ENCODE measurements around the gene SLC43A3. TPM values are rescaled to one million over a fixed set of nuclear protein-coding genes. Genes with fewer than 3 reads are reported as not detected.
A peak's percentile ranks its signal among the peaks of the same experiment; 100 is the strongest.

Gene SLC43A3
- total and polyA plus RNA-seq, 9 of the 15 experiments (the other 6 are each of a cell fraction or from before 2014, with no cell fraction given) = 63.7 to 281 (median 139) TPM

- TF ChIP-seq NKRF (IDR thresholded peaks at IDR 0.05; ENCODE audit: borderline replicate concordance) = peak; percentile 14; the same call in 1 of the 2 replicates
- TF ChIP-seq RNF219 (CRISPR knock-in tag; IDR thresholded peaks at IDR 0.05) = no peak
- TF ChIP-seq UBTF (IDR thresholded peaks at IDR 0.05; ENCODE audit: borderline replicate concordance in 1 of 2, low read depth in 2 of 2, low read length in 2 of 2) = no peak
- no peak; a peak in 1 of 4 replicates for TF ChIP-seq KDM1A (IDR thresholded peaks at IDR 0.05)
- TF ChIP-seq MAX (CRISPR knock-in tag; IDR thresholded peaks at IDR 0.05) = peak; percentile 14
- TF ChIP-seq ZEB2 (IDR thresholded peaks at IDR 0.05) = peak; percentile 50; the same call in 1 of the 2 replicates
- TF ChIP-seq TBP (optimal IDR thresholded peaks at IDR 0.05; ENCODE audit: low read depth, low read length) = peak; percentile 39
- no peak for TF ChIP-seq PATZ1 (CRISPR knock-in tag; IDR thresholded peaks at IDR 0.05; ENCODE audit: borderline replicate concordance)
- 0 out of 2 replicates have a peak, but pooled peaks have one; percentile 28 for TF ChIP-seq ZNF740 (CRISPR knock-in tag; IDR thresholded peaks at IDR 0.05)
- TF ChIP-seq ZNF740 (tag; IDR thresholded peaks at IDR 0.05) = no peak
- TF ChIP-seq FOXO4 (CRISPR knock-in tag; IDR thresholded peaks at IDR 0.05) = 0 out of 2 replicates have a peak, but pooled peaks have one; percentile 31
- peak; percentile 27; the same call in 1 of the 2 replicates for TF ChIP-seq ERF (CRISPR knock-in tag; IDR thresholded peaks at IDR 0.05)
Measured at GRCh38 chr11:57426439-57426928, 437 bp downstream of the SLC43A3 start (continued).

Data from K562 (cell line).